Left lung (tissue), 10 donors: Measurements from ENCODE around the gene GFY. TPM values are rescaled to one million over a fixed set of nuclear protein-coding genes. Genes with fewer than 3 reads are reported as not detected.
A peak's percentile ranks its signal among the peaks of the same experiment; 100 is the strongest.
"Not testable (repeated sequence)": the region's sequence is repeated elsewhere in the genome, so short reads cannot be mapped to it uniquely, and the experiment has no call there.

Experiments used
- ATAC-seq: fragments of 200-7000 bp; cut with Tn5 transposase; one replicate; pipeline ENCODE4 v1.9.1; 2020; ENCODE audit warnings: moderate library complexity
- DNase-seq, 4 donors: peaks; one replicate each; pipeline ENCODE4 v3.0.0-alpha.2; 2013 to 2020
- H3K27ac ChIP-seq, 2 donors: fragments of 200-600 bp; sonication (generic) in 1 of 2; one replicate each; pipeline versions ENCODE4 v1.5.0 to v1.8.0; 2020 to 2021
- H3K27me3 ChIP-seq, 2 donors: fragments of 200-600 bp; sonication (generic) in 1 of 2; one replicate each; pipeline versions ENCODE4 v1.5.0 to v1.8.0; 2020 to 2021
- H3K36me3 ChIP-seq, 2 donors: fragments of 200-600 bp; sonication (generic) in 1 of 2; one replicate each; pipeline versions ENCODE4 v1.5.0 to v1.8.0; 2020 to 2021
- H3K4me1 ChIP-seq, 2 donors: fragments of 200-600 bp; one replicate each; pipeline ENCODE4 v1.8.0; 2021
- H3K4me3 ChIP-seq, 2 donors: fragments of 200-600 bp; sonication (generic) in 1 of 2; one replicate each; pipeline versions ENCODE4 v1.5.0 to v1.8.0; 2020 to 2021; ENCODE audit warnings: mild to moderate bottlenecking in 1 of 2
- H3K9me3 ChIP-seq, 2 donors: fragments of 200-600 bp; sonication (generic) in 1 of 2; one replicate each; pipeline versions ENCODE4 v1.5.0 to v1.8.0; 2020 to 2021
- intact Hi-C, 2 donors: fragments of 100-400 bp; cut with DNase I; formaldehyde crosslinking; loops; one replicate each; pipeline versions ENCODE4 v1.11.2 to v1.14.2; 2022
- polyA plus RNA-seq, 6 donors: library from polyadenylated mRNA; unstranded; fragments of 120-200 nt; gene quantifications; one replicate each; pipeline ENCODE4 v1.2.1, GENCODE V29; 2013; ENCODE audit not compliant: insufficient read length in 6 of 6
- total RNA-seq, 2 donors: library from RNA; stranded (reverse); fragmentation: NEBNext Ultra II Directional; extraction: Animal tissue kit (Norgen Biotek cat#: 25700); gene quantifications; one replicate each; pipeline ENCODE4 v1.2.1, GENCODE V29; 2021
- TF ChIP-seq, protein P1 (sequence below), 2 donors: fragments of 200-600 bp; sonication (generic) in 1 of 2; IDR thresholded peaks; one replicate each; pipeline versions ENCODE4 v1.5.0 to v1.8.0; 2021; ENCODE audit warnings: antibody characterized with exemption in 2 of 2
- donor health status: DM: no; HTN: yes; CAD: no.
- donor health status: DM: no; HTN: no; CAD: no.

GFY gene
- total and polyA plus RNA-seq, 8 donors = not detected

DNA sequence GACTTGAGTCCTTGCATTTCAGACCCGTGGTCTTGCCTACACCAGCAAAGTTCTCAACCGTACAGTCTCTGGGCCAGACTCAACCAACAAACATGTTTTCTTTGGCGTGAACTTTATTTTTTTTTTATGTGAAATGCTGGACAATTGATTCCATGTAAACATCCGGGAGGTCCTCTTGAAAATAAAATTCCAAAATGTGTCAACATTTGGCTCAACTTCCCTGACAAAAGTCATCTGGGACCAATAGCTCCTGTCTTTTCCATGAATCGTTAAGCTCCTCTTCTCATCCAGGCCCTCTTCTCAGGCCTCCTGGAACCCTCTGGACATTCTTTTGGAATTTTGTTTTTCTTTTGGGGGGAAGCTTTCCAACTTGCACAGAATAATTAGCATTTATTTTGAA lies 30.6 kb downstream of the GFY start:
- Histone ChIP-seq H3K9me3 (no peaks in the 10 kb centered on the region), H3K27ac (peak overlapping the region; percentile 28 to 60), H3K27me3 (no peaks in the 10 kb centered on the region), H3K36me3 (peaks cover 0 to 20% of the 10 kb centered on the region in 2 donors), H3K4me1 (peaks cover 0 to 30% of the 10 kb centered on the region in 2 donors), H3K4me3 (no peak overlapping the region)
- DNase-seq = peak in 2 of 4 donors; percentile 82 to 84
- ATAC-seq = no peak
- intact Hi-C loops = no loop called here
- TF ChIP-seq, protein P1, sequence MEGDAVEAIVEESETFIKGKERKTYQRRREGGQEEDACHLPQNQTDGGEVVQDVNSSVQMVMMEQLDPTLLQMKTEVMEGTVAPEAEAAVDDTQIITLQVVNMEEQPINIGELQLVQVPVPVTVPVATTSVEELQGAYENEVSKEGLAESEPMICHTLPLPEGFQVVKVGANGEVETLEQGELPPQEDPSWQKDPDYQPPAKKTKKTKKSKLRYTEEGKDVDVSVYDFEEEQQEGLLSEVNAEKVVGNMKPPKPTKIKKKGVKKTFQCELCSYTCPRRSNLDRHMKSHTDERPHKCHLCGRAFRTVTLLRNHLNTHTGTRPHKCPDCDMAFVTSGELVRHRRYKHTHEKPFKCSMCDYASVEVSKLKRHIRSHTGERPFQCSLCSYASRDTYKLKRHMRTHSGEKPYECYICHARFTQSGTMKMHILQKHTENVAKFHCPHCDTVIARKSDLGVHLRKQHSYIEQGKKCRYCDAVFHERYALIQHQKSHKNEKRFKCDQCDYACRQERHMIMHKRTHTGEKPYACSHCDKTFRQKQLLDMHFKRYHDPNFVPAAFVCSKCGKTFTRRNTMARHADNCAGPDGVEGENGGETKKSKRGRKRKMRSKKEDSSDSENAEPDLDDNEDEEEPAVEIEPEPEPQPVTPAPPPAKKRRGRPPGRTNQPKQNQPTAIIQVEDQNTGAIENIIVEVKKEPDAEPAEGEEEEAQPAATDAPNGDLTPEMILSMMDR (IDR thresholded peaks at IDR 0.05) = no peak

- peaks cover 0 to 21% of the 10 kb centered on the region in 2 donors for H3K36me3 ChIP-seq
- H3K4me1 ChIP-seq = peaks cover 0 to 26% of the 10 kb centered on the region in 2 donors
- DNase-seq (peak in 1 of 4 donors; percentile 64), ATAC-seq (no peak)
- TF ChIP-seq, protein P1 (IDR thresholded peaks at IDR 0.05) = no peak
- no peaks in the 10 kb centered on the region for H3K9me3 ChIP-seq
- intact Hi-C loops = no loop called here
- H3K27ac ChIP-seq = peak overlapping the region; percentile 28 to 60
- H3K27me3 ChIP-seq = no peaks in the 10 kb centered on the region
- no peak overlapping the region for H3K4me3 ChIP-seq
Observed at GRCh38 chr19:49456326-49456725, 31.1 kb downstream of the GFY start.

- H3K27me3 ChIP-seq = no peaks in the 10 kb centered on the region
- H3K27ac ChIP-seq = peak overlapping the region; percentile 35 to 72
- no peak overlapping the region for H3K4me3 ChIP-seq
- peaks cover 0 to 33% of the 10 kb centered on the region in 2 donors for H3K36me3 ChIP-seq
- no peak for DNase-seq
- no peaks in the 10 kb centered on the region for H3K9me3 ChIP-seq
- intact Hi-C loops = no loop called here
- peaks cover 0 to 18% of the 10 kb centered on the region in 2 donors for H3K4me1 ChIP-seq
- ATAC-seq = no peak
- TF ChIP-seq, protein P1 (IDR thresholded peaks at IDR 0.05) = no peak
Observed at GRCh38 chr19:49458567-49458903, 33.3 kb downstream of the GFY start.

DNA sequence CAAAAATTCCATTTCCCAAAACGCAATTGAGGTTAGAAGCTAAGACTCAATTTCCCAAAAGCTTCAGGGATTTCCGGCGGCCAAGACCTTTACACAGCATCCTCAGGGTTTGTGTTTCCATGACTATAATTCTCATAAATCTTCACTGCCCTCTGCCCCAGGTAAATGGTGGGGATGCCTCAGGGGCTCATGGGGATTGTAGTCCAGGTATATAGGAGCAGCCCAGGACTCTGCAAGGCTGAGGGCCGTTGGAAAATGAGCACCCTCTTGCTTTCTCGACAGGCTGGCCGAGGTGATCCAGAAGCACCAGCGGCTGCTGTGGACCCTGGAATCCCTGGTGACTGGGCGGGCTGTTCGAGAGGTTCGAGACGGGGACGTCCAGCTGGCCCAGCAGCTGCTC lies 34.2 kb downstream of the GFY start:
- TF ChIP-seq, protein P1 (IDR thresholded peaks at IDR 0.05) = no peak
- peaks cover 0 to 40% of the 10 kb centered on the region in 2 donors for H3K36me3 ChIP-seq
- H3K4me1 ChIP-seq = peaks cover 0 to 10% of the 10 kb centered on the region in 2 donors
- no peak overlapping the region for H3K27ac ChIP-seq
- DNase-seq (no peak), ATAC-seq (no peak)
- no peaks in the 10 kb centered on the region for H3K9me3 ChIP-seq
- intact Hi-C loops = no loop called here
- H3K4me3 ChIP-seq = no peak overlapping the region
- no peaks in the 10 kb centered on the region for H3K27me3 ChIP-seq

DNA sequence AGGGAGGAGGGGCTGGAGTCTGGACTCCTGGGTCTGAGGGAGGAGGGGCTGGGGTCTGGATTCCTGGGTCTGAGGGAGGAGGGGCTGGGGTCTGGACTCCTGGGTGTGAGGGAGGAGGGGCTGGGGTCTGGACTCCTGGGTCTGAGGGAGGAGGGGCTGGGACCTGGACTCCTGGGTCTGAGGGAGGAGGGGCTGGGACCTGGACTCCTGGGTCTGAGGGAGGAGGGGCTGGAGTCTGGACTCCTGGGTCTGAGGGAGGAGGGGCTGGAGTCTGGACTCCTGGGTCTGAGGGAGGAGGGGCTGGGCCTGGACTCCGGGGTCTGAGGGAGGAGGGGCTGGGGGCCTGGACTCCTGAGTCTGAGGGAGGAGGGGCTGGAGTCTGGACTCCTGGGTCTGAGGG lies 35.9 kb downstream of the GFY start:
- H3K27me3 ChIP-seq, H3K4me3 ChIP-seq, H3K9me3 ChIP-seq, ATAC-seq, H3K27ac ChIP-seq, intact Hi-C loops, DNase-seq, H3K4me1 ChIP-seq: not testable (repeated sequence)
- H3K36me3 ChIP-seq = peaks cover 0 to 58% of the 10 kb centered on the region in 2 donors

DNA sequence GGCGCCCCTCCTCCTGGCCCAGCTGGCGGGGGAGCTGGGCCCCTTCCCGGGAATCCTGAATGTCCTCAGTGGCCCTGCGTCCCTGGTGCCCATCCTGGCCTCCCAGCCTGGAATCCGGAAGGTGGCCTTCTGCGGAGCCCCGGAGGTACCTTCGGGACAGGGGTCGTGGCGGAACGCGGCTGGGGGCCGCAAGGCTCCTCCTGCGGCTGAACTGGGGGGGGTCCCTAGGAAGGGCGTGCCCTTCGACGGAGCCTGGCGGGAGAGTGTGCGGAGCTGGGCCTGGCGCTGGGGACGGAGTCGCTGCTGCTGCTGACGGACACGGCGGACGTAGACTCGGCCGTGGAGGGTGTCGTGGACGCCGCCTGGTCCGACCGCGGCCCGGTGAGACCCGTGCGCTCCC lies 36.5 kb downstream of the GFY start:
- H3K27ac ChIP-seq = no peak overlapping the region
- H3K9me3 ChIP-seq = no peaks in the 10 kb centered on the region
- DNase-seq (no peak), ATAC-seq (no peak)
- TF ChIP-seq, protein P1 (IDR thresholded peaks at IDR 0.05) = no peak
- intact Hi-C loops = no loop called here
- H3K4me1 ChIP-seq = peaks cover 0 to 9% of the 10 kb centered on the region in 2 donors
- peaks cover 0 to 63% of the 10 kb centered on the region in 2 donors for H3K36me3 ChIP-seq
- no peaks in the 10 kb centered on the region for H3K27me3 ChIP-seq
- H3K4me3 ChIP-seq = no peak overlapping the region
